ENCODE measurements around the gene RSU1.
"Not testable (repeated sequence)": the region's sequence is repeated elsewhere in the genome, so short reads cannot be mapped to it uniquely, and the experiment has no call there.

The RSU1 gene

DNA sequence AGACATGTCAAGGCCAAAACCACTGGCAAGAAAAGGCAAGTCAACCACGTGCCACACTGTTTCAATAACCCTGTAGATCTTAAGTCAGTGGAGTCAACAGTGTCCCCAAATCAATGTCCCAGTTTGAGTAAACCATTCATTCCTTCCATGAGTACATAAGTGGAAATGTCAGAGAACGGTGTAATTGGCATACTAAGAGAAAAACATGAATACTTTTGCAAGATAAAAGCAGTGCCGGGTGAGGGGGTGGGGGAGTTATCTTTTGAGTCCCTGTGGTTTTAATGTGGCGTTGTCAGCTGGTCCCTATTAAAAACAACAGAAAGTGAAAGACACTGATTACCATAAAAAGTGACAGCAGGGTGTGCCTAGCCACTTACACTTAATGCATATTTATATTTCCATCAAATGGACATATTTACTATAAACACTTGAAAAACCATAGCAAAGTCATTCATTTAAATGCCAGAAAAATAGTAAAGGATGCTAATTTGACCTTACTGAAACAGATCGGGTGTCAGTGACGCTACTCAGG, 37.8 kb downstream of the RSU1 start:
- FAIRE-seq = no peak

DNA sequence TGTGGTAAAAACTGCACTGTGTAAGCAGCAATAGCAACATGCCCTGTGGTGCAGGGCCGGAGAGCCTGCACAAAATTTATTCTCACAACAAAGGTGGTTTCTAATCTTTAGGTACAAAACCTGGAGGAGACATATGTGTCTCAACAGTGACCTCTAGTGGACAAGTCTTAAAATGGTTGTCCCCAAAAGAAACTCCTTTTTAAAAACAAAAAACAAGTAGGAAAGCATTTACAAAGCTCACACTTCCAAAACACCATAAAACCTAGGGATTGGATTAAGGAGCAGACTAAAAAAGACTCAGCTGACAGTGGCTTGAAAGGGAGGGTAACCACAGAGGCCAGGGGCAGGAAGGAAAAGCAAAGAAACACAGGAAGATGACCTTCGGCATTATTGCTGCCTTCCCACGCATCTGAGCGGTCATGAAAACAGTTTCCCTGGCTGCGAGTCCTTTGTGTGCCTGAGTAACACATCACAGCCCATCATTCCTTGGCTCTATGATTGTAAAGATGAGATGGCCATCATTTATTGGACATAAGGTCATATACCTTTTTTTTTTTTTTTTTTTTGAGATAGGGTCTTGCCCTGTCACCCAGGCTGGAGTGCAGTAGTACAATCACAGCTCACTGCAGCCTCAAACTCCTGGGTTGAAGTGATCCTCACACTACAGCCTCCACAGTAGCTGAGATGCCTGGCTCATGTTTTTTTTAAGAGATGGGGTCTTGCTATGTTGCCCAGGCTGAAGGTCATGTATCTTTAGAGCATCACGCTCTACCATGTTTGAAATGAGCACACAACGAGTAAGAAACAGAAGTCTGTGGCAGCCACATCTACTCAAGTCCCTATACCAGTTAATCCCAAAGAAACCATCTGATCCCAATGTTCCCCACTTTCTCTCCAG, 39.5 kb downstream of the RSU1 start:
- peak; percentile 94 for FAIRE-seq

DNA sequence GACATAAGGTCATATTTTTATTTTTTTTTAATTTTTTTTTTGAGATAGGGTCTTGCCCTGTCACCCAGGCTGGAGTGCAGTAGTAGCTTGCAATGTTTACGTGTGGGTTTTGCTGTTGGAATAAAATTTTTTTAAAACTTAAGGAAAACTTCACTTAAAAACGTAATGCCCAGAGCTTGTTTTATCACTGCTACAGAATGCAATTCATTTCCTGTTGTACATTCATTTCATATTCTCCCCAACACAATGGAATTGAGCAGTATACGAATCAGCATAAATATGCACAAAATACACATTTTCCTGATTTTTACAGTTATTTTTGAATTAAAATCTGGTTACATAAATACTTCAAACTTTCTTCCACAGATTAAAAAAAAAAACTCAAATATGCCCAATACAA, 40.3 kb downstream of the RSU1 start:
- no peak for FAIRE-seq

DNA sequence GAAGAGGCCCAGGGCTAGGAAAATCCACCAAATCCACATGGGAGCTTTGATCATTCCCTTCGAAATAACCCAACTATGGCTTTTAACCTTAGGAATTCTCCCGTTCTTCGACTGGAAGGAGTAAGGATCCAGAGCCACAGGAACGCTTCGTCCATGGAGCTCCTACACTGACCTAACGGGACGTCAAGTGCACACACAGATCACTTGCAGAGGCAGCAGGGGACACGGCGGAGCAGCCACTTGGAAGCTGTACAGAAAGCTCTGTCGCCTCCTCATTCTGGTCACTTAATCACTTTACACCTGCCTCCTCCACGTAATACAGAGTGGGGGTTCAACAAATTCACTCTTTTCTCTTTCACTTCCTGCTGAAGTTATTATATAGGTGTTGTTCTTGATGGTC, 43.9 kb downstream of the RSU1 start:
- no peak for FAIRE-seq

DNA sequence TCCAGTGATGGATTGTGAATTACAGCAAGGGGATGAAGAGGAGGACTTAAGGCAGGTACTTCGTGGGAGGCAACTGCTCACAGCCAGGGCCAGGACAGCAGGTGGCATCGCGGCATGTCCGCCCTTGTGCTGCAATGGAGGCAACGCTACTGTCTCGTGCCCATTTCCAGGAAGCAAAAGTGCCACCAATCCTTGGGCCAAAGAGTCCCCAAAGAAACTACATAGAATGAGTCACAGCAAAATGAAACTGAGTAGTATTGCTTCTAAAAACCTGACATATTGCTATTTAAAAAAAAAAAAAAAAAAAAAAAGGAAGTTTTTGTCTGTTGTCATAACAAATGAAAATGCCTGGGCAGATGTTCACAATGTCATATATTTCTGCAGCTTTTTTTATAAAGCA, 46.6 kb downstream of the RSU1 start:
- FAIRE-seq = no peak

DNA sequence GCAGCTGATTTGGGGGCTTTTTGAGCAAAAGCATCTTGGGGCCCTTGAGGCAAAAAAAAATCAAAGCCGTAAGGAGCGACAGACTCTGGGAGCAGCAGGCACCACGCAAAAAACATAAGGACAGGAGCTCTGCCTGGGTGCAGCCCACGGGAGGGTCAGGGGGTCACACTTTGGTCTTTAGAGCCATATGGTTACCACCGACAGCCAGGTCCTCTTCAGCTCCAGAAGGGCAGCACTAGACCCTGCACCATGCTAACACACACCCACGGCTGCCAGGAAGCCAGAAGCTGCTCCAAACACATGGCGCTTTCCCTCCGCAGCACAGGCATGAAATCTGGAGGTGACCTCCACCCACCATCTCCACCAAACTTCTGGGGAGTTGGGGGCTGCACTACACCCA, 47.1 kb downstream of the RSU1 start:
- FAIRE-seq = no peak

DNA sequence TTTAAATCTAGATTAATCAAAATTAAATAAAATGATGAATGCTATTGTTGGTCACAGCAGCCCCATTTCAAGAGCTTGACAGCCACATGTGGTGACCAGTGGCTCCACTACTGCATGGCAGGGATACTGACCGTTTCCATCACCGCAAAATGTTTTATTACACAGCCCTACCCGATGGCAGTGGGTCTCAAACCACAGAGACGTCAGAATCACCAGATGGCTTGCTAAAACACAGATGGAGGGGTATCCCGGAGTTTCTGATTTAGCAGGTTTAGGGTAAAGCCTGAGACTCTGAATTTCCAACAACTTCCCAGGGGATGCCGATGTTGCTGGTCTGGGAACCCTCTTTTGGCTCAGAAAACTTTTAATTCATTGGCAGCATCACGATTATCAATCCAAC, 47.9 kb downstream of the RSU1 start:
- no peak for FAIRE-seq

DNA sequence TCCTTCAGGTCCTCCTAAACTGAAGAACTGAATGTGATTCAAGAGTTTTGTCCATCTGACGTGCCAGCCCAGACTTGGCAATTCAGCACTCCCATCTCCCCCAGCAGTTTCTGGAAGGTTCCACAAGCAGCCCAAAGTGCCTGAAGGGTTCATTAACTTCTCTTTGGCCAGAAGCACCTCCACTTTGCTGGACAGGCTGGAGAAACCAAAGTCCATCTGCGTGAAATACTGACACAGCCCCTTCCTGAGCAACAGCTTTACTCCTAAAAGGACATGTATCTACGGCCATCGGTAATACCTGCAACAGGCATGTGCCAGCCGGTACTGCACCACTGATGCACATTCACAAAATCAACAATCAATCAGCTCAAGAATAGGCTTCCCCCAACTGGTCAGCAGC, 48.5 kb downstream of the RSU1 start:
- no peak for FAIRE-seq

DNA sequence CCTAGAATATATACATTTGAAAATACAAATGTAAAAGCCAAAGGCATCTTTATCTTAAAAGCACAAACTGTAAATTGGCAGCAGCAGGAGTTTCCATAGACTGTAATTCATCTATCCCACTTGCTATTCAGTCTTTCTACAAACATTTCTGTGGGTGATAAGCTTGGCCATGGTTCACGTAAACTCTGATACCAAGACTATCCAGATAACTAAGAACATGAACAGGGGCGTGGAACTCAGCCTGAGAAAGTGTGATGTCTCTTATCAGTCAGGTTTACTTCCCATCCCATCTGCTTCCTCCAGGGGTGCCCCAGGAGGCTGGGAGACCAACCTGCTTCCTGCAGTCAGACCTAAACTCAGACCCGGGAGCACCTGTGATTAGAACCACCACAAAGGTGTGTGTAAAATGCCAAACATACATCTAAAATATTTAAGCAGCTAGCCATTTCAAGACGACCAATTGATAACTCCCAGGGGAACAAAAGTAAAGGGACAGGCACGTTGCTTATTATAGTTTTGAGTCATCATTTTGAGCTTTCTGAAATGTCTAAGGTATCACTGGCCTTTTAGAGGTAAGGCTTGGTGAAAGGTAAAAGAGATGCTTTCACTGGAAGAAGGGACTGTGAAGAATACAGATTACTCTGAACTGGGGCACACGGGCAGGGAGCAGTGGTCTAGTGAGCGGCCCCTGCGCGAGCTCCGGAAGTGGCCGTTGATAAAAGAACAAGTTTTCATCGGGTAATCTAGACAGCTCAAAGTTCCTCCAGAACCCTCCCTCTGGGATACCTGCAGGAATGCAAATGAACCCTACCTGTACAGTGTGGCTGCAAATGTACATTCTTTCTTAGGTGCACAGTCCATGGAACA, 51.5 kb downstream of the RSU1 start:
- no peak for FAIRE-seq

DNA sequence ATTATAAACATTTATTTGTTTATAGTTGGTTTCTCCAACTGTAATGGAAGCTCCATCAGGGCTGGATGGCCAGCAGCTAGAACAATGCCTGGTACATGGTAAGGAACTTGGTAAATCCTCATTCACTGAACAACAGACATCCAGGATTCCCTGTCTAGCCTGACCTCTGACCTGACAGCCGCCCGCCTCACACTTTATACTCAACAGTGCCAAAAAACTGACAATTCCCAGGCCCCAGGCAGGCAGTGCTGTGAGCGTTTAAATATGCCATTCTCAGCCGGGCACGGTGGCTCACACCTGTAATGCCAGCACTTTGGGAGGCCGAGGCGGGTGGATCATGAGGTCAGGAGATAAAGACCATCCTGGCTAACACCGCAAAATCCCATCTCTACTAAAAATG, 55.9 kb downstream of the RSU1 start:
- FAIRE-seq = no peak

DNA sequence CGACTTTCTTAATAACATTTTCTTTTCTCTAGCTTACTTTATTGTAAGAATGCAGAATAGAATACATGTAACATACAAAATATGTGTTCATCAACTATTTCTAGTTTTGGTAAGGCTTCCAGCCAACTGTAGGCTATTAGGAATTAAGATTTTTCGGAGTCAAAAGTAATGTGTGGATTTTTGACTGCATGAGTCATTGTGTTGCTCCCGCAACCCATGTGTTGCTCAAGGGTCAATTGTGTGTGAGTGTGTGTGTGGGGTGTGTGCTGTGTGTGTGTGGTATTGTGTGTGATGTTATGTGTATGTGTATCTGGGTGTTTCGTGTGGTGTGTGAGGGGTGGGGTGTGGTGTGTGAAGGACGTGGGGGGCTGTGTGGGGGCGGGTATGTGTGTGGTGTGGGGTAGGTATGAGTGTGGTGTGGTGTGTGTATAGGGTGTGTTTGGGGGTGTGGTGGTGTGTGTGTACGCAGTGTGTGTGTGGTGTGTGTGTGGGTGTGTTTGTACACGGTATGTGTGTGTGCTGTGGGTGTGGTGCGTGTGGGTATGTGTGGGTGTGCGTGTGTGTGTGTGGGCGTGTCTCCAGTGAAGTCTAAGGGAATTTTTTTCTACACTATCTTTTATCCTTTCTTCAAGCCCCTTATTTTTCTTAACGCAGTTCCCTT, 60.5 kb downstream of the RSU1 start:
- FAIRE-seq = no peak

DNA sequence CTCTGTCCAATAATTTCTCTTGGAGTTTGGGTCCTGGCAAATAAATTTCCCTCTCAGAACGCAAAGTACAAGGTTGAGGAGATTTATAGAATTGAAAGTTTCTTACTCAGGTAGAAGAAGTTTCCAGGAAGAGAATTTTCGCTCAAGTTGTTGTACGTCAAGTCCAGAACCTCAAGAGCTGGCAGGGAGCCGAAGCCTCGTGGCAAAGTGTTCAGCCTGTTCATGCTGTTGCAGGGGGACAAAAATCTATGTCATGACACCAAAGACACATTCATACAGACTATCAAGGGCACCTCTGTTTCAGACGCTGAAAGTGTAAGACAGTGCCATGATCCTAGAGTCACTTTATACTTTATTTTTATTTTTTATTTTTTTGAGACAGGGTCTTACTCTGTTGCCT, 62.5 kb downstream of the RSU1 start:
- FAIRE-seq = no peak

DNA sequence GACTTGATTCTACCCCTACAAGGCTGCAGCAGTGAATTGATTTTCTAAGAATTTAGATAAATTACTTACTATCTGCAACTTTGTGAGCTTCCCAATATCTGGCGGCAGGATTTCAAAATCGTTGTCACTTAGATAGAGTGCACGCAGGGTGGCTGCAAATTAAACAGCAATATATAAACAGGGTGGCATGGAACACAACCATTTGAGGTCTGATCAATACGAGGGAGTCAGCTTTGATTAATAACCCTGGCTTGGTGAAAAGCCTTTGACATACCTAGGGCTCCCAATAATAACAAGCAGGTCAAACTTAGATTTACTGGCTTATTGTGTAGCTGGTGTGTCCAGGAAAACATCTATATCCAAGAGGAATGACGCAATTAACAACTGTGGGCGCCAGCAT, 64.4 kb downstream of the RSU1 start:
- not testable (repeated sequence) for FAIRE-seq

DNA sequence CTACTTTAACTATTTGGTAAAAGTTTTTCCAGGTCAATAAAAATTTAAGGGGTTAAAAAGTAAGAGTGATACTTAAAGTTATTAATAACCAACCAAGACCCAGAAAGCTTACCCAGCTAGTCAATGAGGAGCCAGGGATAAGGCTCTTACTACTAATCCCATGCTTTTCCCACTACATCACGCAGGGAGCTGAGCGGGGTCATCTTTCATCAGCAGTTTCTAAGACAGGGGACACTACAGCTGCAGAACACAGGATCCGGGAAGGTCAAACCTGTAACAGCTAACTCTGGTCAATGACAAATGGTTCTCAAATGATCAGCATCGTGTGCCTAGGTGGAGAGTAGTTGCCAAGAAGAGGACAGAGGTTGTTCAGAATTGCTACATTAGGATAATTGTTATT, 65.1 kb downstream of the RSU1 start:
- FAIRE-seq = no peak

DNA sequence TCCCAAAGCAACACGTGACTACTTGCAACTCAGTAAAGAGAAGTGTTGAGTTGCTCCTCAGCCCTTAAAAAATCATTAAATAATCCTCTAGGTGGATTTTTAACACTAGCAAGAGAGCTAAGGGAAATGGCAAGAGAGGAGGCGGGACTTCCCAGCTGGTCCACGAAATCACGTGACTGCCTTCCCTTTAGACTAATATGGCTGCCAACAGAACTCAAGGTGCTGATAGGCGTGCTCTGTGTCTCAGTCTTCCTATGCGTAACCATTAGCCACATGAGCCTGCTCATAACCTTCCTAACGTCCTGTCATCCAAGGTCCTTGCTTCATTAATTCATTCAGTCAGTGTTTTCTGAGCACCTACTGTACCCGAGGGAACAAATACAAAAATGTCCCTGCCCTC, 66.0 kb downstream of the RSU1 start:
- no peak for FAIRE-seq

DNA sequence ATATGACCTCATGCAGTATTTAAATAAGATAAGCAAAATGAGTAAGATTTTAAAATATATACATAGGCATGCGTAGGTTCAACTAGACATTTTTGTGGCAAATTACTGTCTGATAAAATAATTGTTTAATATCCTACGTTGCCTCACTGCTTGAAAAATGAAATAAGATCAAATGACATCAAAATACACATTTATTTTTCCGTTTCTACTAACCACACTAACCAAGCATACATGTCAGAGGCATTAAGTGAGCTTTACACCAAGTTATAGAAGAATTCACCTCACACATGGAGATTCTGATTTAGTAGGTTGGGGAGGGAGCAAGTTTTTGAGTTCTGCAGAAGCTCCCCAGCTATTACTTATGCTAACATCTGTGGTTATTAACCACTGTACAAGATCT, 66.8 kb downstream of the RSU1 start:
- no peak for FAIRE-seq

DNA sequence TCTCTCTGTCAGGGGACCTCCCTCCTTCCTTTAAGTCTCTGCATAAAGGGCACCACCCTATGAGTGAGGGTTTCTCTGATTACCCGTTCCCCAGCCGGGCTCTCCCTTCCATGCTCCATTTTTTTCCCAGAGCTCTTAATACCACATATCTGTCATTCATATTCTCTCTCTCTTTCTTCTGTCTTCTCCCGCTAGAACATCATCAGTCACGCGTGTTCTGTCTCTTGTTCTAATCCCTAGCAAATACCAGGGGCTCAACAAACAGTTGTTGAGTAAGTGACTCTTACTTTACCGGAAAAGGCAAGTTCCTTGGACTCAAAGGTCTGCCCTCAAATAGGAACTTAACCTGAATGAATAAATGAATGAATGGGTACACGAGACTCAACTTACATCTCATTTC, 68.5 kb downstream of the RSU1 start:
- no peak for FAIRE-seq

DNA sequence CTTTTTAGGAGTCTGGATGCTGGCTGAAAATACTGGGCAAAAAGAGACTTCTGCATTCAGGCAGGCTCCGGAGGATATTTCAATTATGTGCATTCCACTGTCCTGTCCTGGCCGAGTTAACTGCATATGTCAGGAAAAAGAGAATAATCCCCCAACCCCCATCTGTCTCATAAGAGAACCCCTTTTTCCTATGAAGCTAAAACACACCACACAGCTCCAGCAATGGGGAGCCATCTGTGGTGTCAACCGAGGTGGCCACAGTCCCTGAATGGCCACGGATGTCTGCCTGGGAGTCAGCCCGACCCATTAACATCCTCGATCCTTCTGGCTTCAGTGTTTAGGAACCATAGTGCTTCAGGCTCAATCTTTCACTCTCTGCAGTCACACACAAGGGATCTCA, 70.4 kb downstream of the RSU1 start:
- no peak for FAIRE-seq

DNA sequence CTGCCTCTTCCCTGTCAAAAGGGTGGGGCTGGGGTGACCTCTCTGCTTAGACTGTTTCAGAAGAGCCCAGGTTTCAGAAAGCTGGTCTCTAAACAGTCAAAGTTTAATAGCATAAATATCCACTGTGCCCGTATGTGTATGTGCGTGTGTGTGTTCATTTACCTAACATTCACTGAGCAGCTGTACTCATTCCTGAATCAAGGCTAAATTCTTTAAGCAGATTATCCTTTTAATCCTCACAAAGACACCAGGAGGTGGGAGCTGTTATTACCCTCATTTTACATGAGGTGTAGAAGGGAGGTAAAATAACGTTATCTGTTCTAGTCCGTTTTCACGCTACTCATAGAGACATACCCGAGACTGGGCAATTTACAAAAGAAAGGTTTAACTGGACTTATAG, 72.2 kb downstream of the RSU1 start:
- FAIRE-seq = no peak

DNA sequence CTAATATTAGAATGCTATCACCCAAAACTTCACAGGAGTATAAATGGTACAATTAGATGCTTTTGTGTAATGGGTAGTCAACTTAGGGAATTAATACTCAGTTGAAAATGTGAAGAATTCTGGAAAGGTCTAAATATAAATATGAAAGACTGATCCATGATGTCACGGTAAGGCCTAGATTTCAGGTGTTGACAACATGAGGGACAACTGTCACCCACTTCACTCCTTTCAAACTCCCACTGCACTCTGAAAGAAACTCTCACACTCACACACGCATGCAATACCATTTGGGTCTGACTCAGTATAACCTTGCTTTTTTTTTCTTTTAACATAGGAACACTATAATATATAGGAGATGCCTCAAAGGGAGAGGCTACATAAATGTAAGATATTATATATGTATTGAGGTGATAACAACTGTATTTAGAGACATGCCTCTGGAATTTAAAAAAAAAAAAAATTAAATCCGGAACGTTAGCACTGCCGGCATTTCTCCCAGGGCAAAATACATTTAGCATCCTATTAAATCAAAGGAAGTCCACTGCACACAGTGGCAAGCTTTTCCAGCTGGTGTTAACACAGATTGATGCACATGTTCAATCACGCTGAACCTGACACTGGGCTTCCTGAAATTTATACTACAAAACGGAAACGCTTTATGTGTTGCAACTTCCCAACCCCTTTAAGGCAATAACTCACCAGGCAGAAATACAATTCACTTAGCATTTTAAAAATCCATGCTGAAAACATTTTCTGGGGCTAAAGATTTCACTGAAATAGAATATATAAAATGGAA, 74.9 kb downstream of the RSU1 start:
- FAIRE-seq = no peak

DNA sequence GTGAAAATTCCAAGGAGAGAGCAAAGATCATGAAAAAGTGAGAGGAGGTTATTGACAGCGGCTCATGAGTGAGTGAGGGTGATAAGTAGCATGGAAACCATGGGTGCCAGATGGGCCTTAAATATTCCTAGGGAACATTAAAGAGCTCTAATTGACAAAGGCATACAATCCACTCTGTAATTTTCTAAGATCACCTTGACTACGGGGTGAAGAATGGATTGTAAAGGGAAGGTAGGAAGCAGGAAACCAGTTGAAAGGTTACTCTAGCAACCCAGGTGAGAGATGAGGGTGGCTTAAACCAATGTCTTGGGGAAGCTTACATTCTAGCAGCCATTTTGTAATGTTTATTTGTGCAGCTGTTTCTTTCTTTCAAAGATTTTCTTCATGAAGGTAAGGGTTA, 75.7 kb downstream of the RSU1 start:
- no peak for FAIRE-seq

DNA sequence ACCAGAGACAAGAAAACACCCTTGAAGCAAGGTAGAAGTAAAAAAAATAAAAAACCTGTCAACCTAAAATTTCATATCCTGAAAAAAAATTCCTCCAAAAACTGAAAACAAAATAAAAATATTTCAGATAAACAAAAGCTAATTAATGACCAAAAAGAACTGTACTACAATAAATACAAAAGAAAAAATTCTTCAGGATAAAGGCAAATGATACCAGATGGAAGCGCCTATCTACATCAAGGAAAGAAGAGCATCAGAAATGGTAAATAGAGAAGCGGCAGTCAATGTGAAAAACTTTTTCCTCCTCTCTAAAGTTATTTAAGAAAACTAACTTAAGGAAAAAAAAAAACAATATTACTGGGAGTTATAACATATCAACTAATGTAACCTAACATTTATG, 79.8 kb downstream of the RSU1 start:
- FAIRE-seq = no peak
